ENCODE data around the gene TBL2.

The TBL2 gene

DNA sequence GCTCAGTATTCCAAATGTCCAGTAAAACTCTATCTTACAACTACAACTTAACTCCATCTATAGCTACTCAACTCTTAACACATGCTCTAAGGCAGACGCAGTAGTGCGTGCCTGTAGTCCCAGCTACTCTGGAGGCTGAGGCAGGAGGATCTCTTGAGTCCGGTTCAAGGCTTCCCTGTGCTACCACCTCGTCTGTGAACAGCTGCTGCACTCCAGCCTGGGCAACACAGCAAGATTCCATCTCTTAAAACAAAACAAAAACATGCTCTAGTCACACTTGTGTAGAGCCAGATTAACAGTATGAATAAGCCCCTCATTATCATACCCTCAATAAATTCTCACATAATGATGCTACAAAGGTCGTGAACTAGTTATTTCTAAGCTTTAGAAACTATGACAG, 59.9 kb downstream of the TBL2 start:
- Histone ChIP-seq H3K9me2 (replicated peaks; ENCODE audit: low read depth, low read length) (no peaks in the 10 kb centered on the region), H3F3A (ENCODE audit: low read depth) (no peaks in the 10 kb centered on the region), H3K36me3 (ENCODE audit: insufficient read depth, low read length) (peaks cover 30% of the 10 kb centered on the region), H4K20me1 (ENCODE audit: insufficient read depth, low read length, poor library complexity, severe bottlenecking) (peaks cover 76% of the 10 kb centered on the region), H3K27me3 (ENCODE audit: insufficient read depth, low read length, poor library complexity, severe bottlenecking) (no peaks in the 10 kb centered on the region), H3K4me1 (ENCODE audit: insufficient read depth, low read length, poor library complexity, severe bottlenecking) (peaks cover 37% of the 10 kb centered on the region), H3K4me2 (ENCODE audit: low read depth, low read length, poor library complexity, severe bottlenecking) (peak overlapping the region; percentile 93), H3K4me3 (ENCODE audit: low read length, poor library complexity, severe bottlenecking) (peak overlapping the region; percentile 84), H3K79me2 (ENCODE audit: insufficient read depth, low read length) (peaks cover 89% of the 10 kb centered on the region), H2AFZ (ENCODE audit: low read length) (no peak overlapping the region), H3K9ac (ENCODE audit: low read depth, low read length, poor library complexity, severe bottlenecking) (peak overlapping the region; percentile 85), H3K9me3 (ENCODE audit: insufficient read depth, low read depth, low read length) (no peaks in the 10 kb centered on the region)
- no peak for TF ChIP-seq EZH2phosphoT487 (IDR thresholded peaks at IDR 0.05; ENCODE audit: borderline replicate concordance)
- TF ChIP-seq, protein P1, sequence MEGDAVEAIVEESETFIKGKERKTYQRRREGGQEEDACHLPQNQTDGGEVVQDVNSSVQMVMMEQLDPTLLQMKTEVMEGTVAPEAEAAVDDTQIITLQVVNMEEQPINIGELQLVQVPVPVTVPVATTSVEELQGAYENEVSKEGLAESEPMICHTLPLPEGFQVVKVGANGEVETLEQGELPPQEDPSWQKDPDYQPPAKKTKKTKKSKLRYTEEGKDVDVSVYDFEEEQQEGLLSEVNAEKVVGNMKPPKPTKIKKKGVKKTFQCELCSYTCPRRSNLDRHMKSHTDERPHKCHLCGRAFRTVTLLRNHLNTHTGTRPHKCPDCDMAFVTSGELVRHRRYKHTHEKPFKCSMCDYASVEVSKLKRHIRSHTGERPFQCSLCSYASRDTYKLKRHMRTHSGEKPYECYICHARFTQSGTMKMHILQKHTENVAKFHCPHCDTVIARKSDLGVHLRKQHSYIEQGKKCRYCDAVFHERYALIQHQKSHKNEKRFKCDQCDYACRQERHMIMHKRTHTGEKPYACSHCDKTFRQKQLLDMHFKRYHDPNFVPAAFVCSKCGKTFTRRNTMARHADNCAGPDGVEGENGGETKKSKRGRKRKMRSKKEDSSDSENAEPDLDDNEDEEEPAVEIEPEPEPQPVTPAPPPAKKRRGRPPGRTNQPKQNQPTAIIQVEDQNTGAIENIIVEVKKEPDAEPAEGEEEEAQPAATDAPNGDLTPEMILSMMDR (conservative IDR thresholded peaks at IDR 0.05; ENCODE audit: low read length): no peak
